ENCODE data around the gene IFNA8.

- TF ChIP-seq CTCF (IDR thresholded peaks at IDR 0.05 in 4 of 5, conservative IDR thresholded peaks at IDR 0.05 in 1 of 5): no peak
- TF ChIP-seq POLR2A (IDR thresholded peaks at IDR 0.05): no peak
Measured at GRCh38 chr9:21408817-21409216, at the start of gene IFNA8.

All from gastrocnemius medialis (tissue), 4 donors.